ENCODE measurements around the gene CDCA8.

Gene CDCA8

DNA sequence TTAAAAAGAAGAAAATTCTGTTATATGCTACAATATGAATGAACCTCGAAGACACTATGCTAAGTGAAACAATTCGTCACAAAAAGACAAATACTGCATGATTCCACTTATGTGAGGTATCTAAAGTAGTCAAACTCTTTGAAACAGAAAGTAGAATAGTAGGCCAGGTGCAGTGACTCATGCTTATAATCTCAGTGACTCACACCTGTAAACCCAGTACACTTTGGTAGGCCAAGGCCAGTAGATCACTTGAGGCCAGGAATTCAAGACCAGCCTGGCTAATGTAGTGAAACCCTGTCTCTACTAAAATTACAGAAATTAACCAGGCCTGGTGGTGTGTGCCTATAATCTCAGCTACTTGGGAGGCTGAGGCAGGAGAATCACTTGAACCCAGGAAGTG, 46.9 kb downstream of the CDCA8 start:
- Histone ChIP-seq H4K20me1 (ENCODE audit: insufficient read depth, low read length) (no peaks in the 10 kb centered on the region), H3K27me3 (ENCODE audit: insufficient read depth, low read length) (no peaks in the 10 kb centered on the region), H3K4me1 (ENCODE audit: insufficient read depth, low read length, severe bottlenecking) (no peaks in the 10 kb centered on the region), H3K4me2 (ENCODE audit: low read length) (no peak overlapping the region), H3K9ac (ENCODE audit: low read length) (no peak overlapping the region), H3K4me3 (ENCODE audit: low read depth, low read length, poor library complexity, severe bottlenecking) (no peak overlapping the region), H2AFZ (ENCODE audit: low read length) (no peak overlapping the region), H3K36me3 (ENCODE audit: insufficient read depth, low read length) (no peaks in the 10 kb centered on the region), H3K9me2 (ENCODE audit: low read depth, low read length) (no peaks in the 10 kb centered on the region), H3K79me2 (ENCODE audit: insufficient read depth, low read length) (no peaks in the 10 kb centered on the region), H3K9me3 (ENCODE audit: low read length) (no peaks in the 10 kb centered on the region), H3K27ac (ENCODE audit: low read depth, low read length, poor library complexity, severe bottlenecking) (no peak overlapping the region), H3F3A (ENCODE audit: insufficient read depth, low read length) (no peaks in the 10 kb centered on the region)
- TF ChIP-seq, protein P1, sequence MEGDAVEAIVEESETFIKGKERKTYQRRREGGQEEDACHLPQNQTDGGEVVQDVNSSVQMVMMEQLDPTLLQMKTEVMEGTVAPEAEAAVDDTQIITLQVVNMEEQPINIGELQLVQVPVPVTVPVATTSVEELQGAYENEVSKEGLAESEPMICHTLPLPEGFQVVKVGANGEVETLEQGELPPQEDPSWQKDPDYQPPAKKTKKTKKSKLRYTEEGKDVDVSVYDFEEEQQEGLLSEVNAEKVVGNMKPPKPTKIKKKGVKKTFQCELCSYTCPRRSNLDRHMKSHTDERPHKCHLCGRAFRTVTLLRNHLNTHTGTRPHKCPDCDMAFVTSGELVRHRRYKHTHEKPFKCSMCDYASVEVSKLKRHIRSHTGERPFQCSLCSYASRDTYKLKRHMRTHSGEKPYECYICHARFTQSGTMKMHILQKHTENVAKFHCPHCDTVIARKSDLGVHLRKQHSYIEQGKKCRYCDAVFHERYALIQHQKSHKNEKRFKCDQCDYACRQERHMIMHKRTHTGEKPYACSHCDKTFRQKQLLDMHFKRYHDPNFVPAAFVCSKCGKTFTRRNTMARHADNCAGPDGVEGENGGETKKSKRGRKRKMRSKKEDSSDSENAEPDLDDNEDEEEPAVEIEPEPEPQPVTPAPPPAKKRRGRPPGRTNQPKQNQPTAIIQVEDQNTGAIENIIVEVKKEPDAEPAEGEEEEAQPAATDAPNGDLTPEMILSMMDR (IDR thresholded peaks at IDR 0.05; ENCODE audit: low read length) = no peak
- TF ChIP-seq EZH2 (IDR thresholded peaks at IDR 0.05; ENCODE audit: borderline replicate concordance, low read length) = no peak

GRCh38 chr1:37741130-37741529, 48.8 kb downstream of the CDCA8 start:
- Histone ChIP-seq H3K9me3 (ENCODE audit: low read length) (no peaks in the 10 kb centered on the region), H3K4me3 (ENCODE audit: low read depth, low read length, poor library complexity, severe bottlenecking) (no peak overlapping the region), H3K36me3 (ENCODE audit: insufficient read depth, low read length) (no peaks in the 10 kb centered on the region), H3K9me2 (ENCODE audit: low read depth, low read length) (no peaks in the 10 kb centered on the region), H3K27me3 (ENCODE audit: insufficient read depth, low read length) (no peaks in the 10 kb centered on the region), H4K20me1 (ENCODE audit: insufficient read depth, low read length) (no peaks in the 10 kb centered on the region), H3K79me2 (ENCODE audit: insufficient read depth, low read length) (no peaks in the 10 kb centered on the region), H3F3A (ENCODE audit: insufficient read depth, low read length) (no peaks in the 10 kb centered on the region), H2AFZ (ENCODE audit: low read length) (no peak overlapping the region), H3K4me1 (ENCODE audit: insufficient read depth, low read length, severe bottlenecking) (no peaks in the 10 kb centered on the region), H3K9ac (ENCODE audit: low read length) (no peak overlapping the region), H3K27ac (ENCODE audit: low read depth, low read length, poor library complexity, severe bottlenecking) (no peak overlapping the region), H3K4me2 (ENCODE audit: low read length) (no peak overlapping the region)
- TF ChIP-seq, protein P1 (IDR thresholded peaks at IDR 0.05; ENCODE audit: low read length) = no peak
- TF ChIP-seq EZH2 (IDR thresholded peaks at IDR 0.05; ENCODE audit: borderline replicate concordance, low read length) = no peak

- Histone ChIP-seq H3K79me2 (ENCODE audit: insufficient read depth, low read length) (no peaks in the 10 kb centered on the region), H3K9ac (ENCODE audit: low read length) (no peak overlapping the region), H3K4me2 (ENCODE audit: low read length) (no peak overlapping the region), H3K4me1 (ENCODE audit: insufficient read depth, low read length, severe bottlenecking) (no peaks in the 10 kb centered on the region), H3K9me2 (ENCODE audit: low read depth, low read length) (no peaks in the 10 kb centered on the region), H3K27ac (ENCODE audit: low read depth, low read length, poor library complexity, severe bottlenecking) (no peak overlapping the region), H3K9me3 (ENCODE audit: low read length) (no peaks in the 10 kb centered on the region), H3K36me3 (ENCODE audit: insufficient read depth, low read length) (no peaks in the 10 kb centered on the region), H3F3A (ENCODE audit: insufficient read depth, low read length) (no peaks in the 10 kb centered on the region), H3K4me3 (ENCODE audit: low read depth, low read length, poor library complexity, severe bottlenecking) (no peak overlapping the region), H2AFZ (ENCODE audit: low read length) (no peak overlapping the region), H3K27me3 (ENCODE audit: insufficient read depth, low read length) (no peaks in the 10 kb centered on the region), H4K20me1 (ENCODE audit: insufficient read depth, low read length) (no peaks in the 10 kb centered on the region)
- TF ChIP-seq EZH2 (IDR thresholded peaks at IDR 0.05; ENCODE audit: borderline replicate concordance, low read length) = no peak
- TF ChIP-seq, protein P1 (IDR thresholded peaks at IDR 0.05; ENCODE audit: low read length) = no peak
Measured at GRCh38 chr1:37741662-37742061, 49.3 kb downstream of the CDCA8 start.

All from OCI-LY1 (cell line).